Measurements from ENCODE around the gene CCND2.

CCND2 gene

GRCh38 chr12:4252601-4253000 is 21.0 kb upstream of the CCND2 start:
- peaks cover 3 to 4% of the 10 kb centered on the region in 2 experiments for H3K4me1 ChIP-seq (ENCODE audit: control insufficient read depth in 1 of 2, insufficient read depth in 2 of 2, low read length in 2 of 2)
- H2AK5ac ChIP-seq (ENCODE audit: low read length) = no peak overlapping the region
- no peaks in the 10 kb centered on the region for H3K27me3 ChIP-seq (ENCODE audit: insufficient read depth, low read length)
- no peak overlapping the region for H4K12ac ChIP-seq (ENCODE audit: low read depth, low read length)
- no peak overlapping the region for H3K4me2 ChIP-seq (ENCODE audit: low read length)
- H3K9me3 ChIP-seq (ENCODE audit: insufficient read depth, low read depth, low read length) = no peaks in the 10 kb centered on the region
- no peak overlapping the region for H3K18ac ChIP-seq (ENCODE audit: low read length)
- H3K36me3 ChIP-seq (ENCODE audit: control insufficient read depth in 1 of 2, insufficient read depth in 2 of 2, low read length in 2 of 2) = no peaks in the 10 kb centered on the region
- DNase-seq = no peak
- H3K14ac ChIP-seq (ENCODE audit: low read length) = no peak overlapping the region
- H3K23ac ChIP-seq (ENCODE audit: low read length) = no peak overlapping the region
- H3K9ac ChIP-seq (ENCODE audit: low read length) = no peak overlapping the region
- no peak overlapping the region for H3K27ac ChIP-seq (ENCODE audit: low read depth, low read length)
- H4K8ac ChIP-seq (ENCODE audit: low read depth, low read length) = no peak overlapping the region
- H3K4ac ChIP-seq (ENCODE audit: low read depth, low read length) = no peak overlapping the region
- no peak overlapping the region for H2BK120ac ChIP-seq (ENCODE audit: insufficient read depth, low read length, poor library complexity)
- no peak overlapping the region for H2AFZ ChIP-seq (ENCODE audit: insufficient read depth, low read length, poor library complexity)
- no peak overlapping the region for H2BK5ac ChIP-seq (ENCODE audit: low read depth, low read length, poor library complexity)
- no peaks in the 10 kb centered on the region for H3K79me2 ChIP-seq (ENCODE audit: control insufficient read depth, insufficient read depth, low read length, poor library complexity)
- H3K4me3 ChIP-seq (ENCODE audit: low read depth, low read length) = no peak overlapping the region
- WGBS (ENCODE audit: extremely low coverage, insufficient coverage, insufficient read length) = no CpG with 5 or more reads among the region's 5 CpGs
- no peak overlapping the region for H4K91ac ChIP-seq (ENCODE audit: low read depth, low read length)
- H3K79me1 ChIP-seq (ENCODE audit: low read length) = no peaks in the 10 kb centered on the region
- H2BK12ac ChIP-seq (ENCODE audit: low read length) = no peak overlapping the region

DNA sequence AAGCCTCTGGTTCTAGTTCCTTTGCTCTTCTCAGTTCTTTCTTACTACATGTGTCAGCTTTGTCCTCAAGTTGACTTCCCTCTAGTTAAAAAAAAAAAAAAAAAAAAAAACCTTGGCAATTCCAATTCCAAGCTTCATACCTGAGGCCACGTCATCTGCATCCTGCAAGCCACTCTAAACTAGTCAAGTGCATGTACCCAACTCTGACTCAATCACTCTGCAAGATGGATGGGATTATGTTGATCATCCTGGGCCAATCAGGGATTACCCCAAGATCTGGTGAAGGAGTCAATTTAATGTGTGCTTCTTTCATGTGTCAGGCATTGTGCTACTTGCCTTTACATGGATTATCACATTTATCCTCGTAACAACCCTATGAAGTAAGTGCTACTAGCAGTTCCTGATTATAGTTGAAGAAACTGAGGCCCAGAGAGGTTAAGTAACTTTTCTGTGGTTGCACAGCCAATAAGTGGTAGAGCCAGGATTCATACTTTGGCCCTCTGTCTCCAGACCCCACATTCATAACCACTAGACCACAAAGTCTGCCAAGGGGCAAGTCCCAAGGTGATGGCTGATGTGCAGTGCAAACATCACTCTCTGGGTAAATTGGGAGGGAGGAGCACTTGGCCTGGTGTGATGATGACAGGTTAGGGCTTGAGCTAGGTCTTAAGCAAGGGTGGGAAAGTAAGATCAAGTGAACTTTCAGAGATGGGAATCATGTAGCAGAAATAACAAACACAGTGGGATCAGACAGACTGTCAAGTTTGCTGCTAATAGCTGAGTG is 17.3 kb upstream of the CCND2 start:
- no peaks in the 10 kb centered on the region for H3K27me3 ChIP-seq (ENCODE audit: insufficient read depth, low read length)

DNA sequence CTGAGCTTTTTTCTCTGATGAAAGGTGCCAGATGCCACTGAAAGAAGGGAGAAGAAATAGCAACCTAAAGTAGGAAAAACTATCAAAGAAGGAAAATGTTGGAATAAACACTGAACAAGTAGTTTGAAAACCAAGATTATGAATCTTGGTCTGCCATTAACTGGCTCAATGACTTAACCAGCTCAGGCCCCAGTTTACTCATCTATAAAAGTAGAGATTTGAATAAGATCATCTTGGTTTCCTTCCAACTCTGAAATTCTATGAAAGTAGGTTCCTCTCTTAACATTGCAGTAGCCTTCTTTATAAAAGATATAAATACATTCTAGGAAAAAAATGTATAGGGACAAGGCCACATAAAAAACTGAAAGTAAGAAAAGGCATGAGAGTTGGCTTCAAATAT is 16.1 kb upstream of the CCND2 start:
- H3K4me3 ChIP-seq (ENCODE audit: low read depth, low read length) = no peak overlapping the region

More for the DNA sequence above, 17.3 kb upstream of the CCND2 start:
- Histone ChIP-seq H3K9ac (ENCODE audit: low read length) (no peak overlapping the region), H3K14ac (ENCODE audit: low read length) (no peak overlapping the region), H4K8ac (ENCODE audit: low read depth, low read length) (no peak overlapping the region), H2AFZ (ENCODE audit: insufficient read depth, low read length, poor library complexity) (no peak overlapping the region), H3K4me2 (ENCODE audit: low read length) (no peak overlapping the region), H3K4ac (ENCODE audit: low read depth, low read length) (no peak overlapping the region), H3K27ac (ENCODE audit: low read depth, low read length) (no peak overlapping the region), H3K36me3 (ENCODE audit: control insufficient read depth in 1 of 2, insufficient read depth in 2 of 2, low read length in 2 of 2) (no peaks in the 10 kb centered on the region), H3K18ac (ENCODE audit: low read length) (no peak overlapping the region), H3K4me1 (ENCODE audit: control insufficient read depth in 1 of 2, insufficient read depth in 2 of 2, low read length in 2 of 2) (peaks cover 3 to 4% of the 10 kb centered on the region in 2 experiments), H4K12ac (ENCODE audit: low read depth, low read length) (no peak overlapping the region), H3K79me1 (ENCODE audit: low read length) (no peaks in the 10 kb centered on the region), H3K9me3 (ENCODE audit: insufficient read depth, low read depth, low read length) (no peaks in the 10 kb centered on the region), H3K23ac (ENCODE audit: low read length) (no peak overlapping the region), H2BK12ac (ENCODE audit: low read length) (no peak overlapping the region), H2BK5ac (ENCODE audit: low read depth, low read length, poor library complexity) (no peak overlapping the region), H3K4me3 (ENCODE audit: low read depth, low read length) (no peak overlapping the region), H2BK120ac (ENCODE audit: insufficient read depth, low read length, poor library complexity) (no peak overlapping the region), H4K91ac (ENCODE audit: low read depth, low read length) (no peak overlapping the region), H3K79me2 (ENCODE audit: control insufficient read depth, insufficient read depth, low read length, poor library complexity) (no peaks in the 10 kb centered on the region), H2AK5ac (ENCODE audit: low read length) (no peak overlapping the region)
- no peak for DNase-seq
- WGBS (ENCODE audit: extremely low coverage, insufficient coverage, insufficient read length) = no CpG with 5 or more reads among the region's 2 CpGs

DNA sequence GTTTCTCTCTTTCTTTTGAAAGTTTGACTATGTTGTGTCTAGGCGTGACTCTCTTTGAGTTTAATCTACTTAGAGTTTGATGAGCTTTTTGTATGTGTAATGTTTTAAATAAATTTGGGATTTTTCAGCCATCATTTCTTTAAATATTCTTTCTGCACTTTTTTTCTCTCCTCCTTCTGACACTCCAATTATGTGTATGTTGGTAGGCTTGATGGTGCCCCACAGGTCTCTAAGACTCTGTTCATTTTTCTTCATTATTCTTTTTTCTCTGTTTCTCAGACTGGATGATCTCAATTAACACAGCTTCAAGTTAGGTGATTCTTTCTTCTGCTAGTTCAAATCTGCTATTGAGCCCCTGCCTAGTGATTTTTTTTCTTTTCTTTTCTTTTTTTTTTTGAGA is 14.5 kb upstream of the CCND2 start:
- Histone ChIP-seq H3K79me2 (ENCODE audit: control insufficient read depth, insufficient read depth, low read length, poor library complexity) (no peaks in the 10 kb centered on the region), H3K9ac (ENCODE audit: low read length) (no peak overlapping the region), H3K27me3 (ENCODE audit: insufficient read depth, low read length) (no peaks in the 10 kb centered on the region), H4K8ac (ENCODE audit: low read depth, low read length) (no peak overlapping the region), H2AK5ac (ENCODE audit: low read length) (no peak overlapping the region), H2AFZ (ENCODE audit: insufficient read depth, low read length, poor library complexity) (no peak overlapping the region), H3K9me3 (ENCODE audit: insufficient read depth, low read depth, low read length) (no peaks in the 10 kb centered on the region), H3K14ac (ENCODE audit: low read length) (no peak overlapping the region), H3K36me3 (ENCODE audit: control insufficient read depth in 1 of 2, insufficient read depth in 2 of 2, low read length in 2 of 2) (no peaks in the 10 kb centered on the region), H3K23ac (ENCODE audit: low read length) (no peak overlapping the region), H2BK5ac (ENCODE audit: low read depth, low read length, poor library complexity) (no peak overlapping the region), H2BK12ac (ENCODE audit: low read length) (no peak overlapping the region), H3K79me1 (ENCODE audit: low read length) (no peaks in the 10 kb centered on the region), H3K4me3 (ENCODE audit: low read depth, low read length) (no peak overlapping the region), H3K4me1 (ENCODE audit: control insufficient read depth in 1 of 2, insufficient read depth in 2 of 2, low read length in 2 of 2) (no peaks in the 10 kb centered on the region), H4K91ac (ENCODE audit: low read depth, low read length) (no peak overlapping the region), H3K18ac (ENCODE audit: low read length) (no peak overlapping the region), H2BK120ac (ENCODE audit: insufficient read depth, low read length, poor library complexity) (no peak overlapping the region), H3K27ac (ENCODE audit: low read depth, low read length) (no peak overlapping the region), H4K12ac (ENCODE audit: low read depth, low read length) (no peak overlapping the region), H3K4me2 (ENCODE audit: low read length) (no peak overlapping the region), H3K4ac (ENCODE audit: low read depth, low read length) (no peak overlapping the region)
- no CpG with 5 or more reads among the region's 1 CpG for WGBS (ENCODE audit: extremely low coverage, insufficient coverage, insufficient read length)
- no peak for DNase-seq

More for the DNA sequence above, 16.1 kb upstream of the CCND2 start:
- H3K18ac ChIP-seq (ENCODE audit: low read length) = no peak overlapping the region
- no peak overlapping the region for H3K9ac ChIP-seq (ENCODE audit: low read length)
- H3K14ac ChIP-seq (ENCODE audit: low read length) = no peak overlapping the region
- no peaks in the 10 kb centered on the region for H3K36me3 ChIP-seq (ENCODE audit: control insufficient read depth in 1 of 2, insufficient read depth in 2 of 2, low read length in 2 of 2)
- H4K8ac ChIP-seq (ENCODE audit: low read depth, low read length) = no peak overlapping the region
- H2BK120ac ChIP-seq (ENCODE audit: insufficient read depth, low read length, poor library complexity) = no peak overlapping the region
- no peak overlapping the region for H3K4me2 ChIP-seq (ENCODE audit: low read length)
- DNase-seq = no peak
- H3K4ac ChIP-seq (ENCODE audit: low read depth, low read length) = no peak overlapping the region
- no peak overlapping the region for H4K91ac ChIP-seq (ENCODE audit: low read depth, low read length)
- H3K23ac ChIP-seq (ENCODE audit: low read length) = no peak overlapping the region
- peaks cover 2 to 3% of the 10 kb centered on the region in 2 experiments for H3K4me1 ChIP-seq (ENCODE audit: control insufficient read depth in 1 of 2, insufficient read depth in 2 of 2, low read length in 2 of 2)
- no peak overlapping the region for H4K12ac ChIP-seq (ENCODE audit: low read depth, low read length)
- no peaks in the 10 kb centered on the region for H3K79me1 ChIP-seq (ENCODE audit: low read length)
- H3K9me3 ChIP-seq (ENCODE audit: insufficient read depth, low read depth, low read length) = no peaks in the 10 kb centered on the region
- H2BK5ac ChIP-seq (ENCODE audit: low read depth, low read length, poor library complexity) = no peak overlapping the region
- no peaks in the 10 kb centered on the region for H3K27me3 ChIP-seq (ENCODE audit: insufficient read depth, low read length)
- H2AFZ ChIP-seq (ENCODE audit: insufficient read depth, low read length, poor library complexity) = no peak overlapping the region
- no peak overlapping the region for H2BK12ac ChIP-seq (ENCODE audit: low read length)
- no peak overlapping the region for H2AK5ac ChIP-seq (ENCODE audit: low read length)
- H3K79me2 ChIP-seq (ENCODE audit: control insufficient read depth, insufficient read depth, low read length, poor library complexity) = no peaks in the 10 kb centered on the region
- no peak overlapping the region for H3K27ac ChIP-seq (ENCODE audit: low read depth, low read length)

All from trophoblast cell (in vitro differentiated cells and primary cell).